Activated CD8-positive, alpha-beta memory T cell treated with anti-CD3 and anti-CD28 coated beads, Interleukin-2, amount 50 U/mL, for 24 hours (primary cell): ENCODE data around the gene DLG5.

Source experiments
- DNase-seq: peaks from one replicate; pipeline ENCODE4 v3.0.0-alpha.2; 2020; ENCODE audit errors: extremely low read depth

DLG5 gene

DNA sequence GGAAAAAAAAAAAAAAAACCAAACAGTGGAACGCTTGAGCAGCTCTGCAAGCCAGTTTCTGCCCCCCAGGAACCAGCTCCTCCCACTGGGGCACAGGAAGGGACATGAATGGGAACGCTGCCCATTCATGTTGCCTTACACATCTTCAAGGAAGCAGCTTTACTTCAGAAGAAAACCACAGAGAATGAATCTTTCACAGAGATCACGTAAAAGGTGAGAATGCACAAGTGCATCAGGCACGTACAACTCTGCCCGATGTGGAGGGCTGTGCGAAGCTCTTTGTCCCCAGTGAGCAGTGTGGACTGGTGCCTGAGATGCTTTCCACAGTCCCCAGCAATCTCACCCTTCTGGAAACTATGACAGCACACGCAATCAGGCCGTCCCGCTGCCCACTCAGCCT is 106.2 kb downstream of the DLG5 start:
- DNase-seq: no peak

DNA sequence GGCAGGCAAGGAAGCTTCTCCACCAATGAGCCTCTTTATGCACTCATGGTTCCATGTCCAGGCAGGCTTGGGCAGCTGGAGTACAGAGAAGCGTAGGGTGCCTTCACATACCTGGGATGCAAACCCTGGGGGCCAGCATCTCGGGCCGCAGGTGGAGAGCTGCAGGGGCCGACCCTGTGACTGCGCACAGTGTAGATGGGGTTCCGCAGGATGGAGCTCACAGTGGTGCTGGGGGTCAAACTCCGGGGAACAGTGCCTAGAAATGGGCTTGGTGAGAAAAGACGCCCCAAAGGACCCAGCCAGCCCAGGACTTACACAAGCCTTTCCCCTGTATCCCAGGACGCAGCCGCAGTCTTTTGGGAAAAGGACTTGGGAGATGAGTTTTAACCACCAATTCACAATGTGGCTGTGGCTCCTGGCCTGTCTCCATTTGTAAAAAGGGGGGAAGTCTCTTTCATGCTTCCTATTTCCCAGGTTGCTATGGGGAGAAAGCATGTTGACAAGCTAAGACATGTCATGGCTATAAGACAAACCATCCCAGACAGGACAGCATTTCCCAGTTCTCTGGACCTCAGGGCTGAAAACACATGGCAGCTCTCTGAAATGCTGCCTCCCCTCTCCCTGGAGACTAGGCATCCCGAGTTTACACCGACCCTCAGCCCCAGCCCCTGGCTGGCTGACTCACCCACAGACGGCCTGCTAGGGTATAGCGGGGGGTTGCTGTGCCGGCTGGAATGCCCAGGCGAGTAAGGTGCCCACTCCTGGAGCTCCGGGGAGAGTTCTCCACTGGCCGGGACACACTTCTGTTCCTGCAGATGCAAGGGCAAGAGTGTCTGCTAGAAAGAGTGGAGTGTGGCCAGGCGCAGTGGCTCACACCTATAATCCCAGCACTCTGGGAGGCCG is 107.1 kb downstream of the DLG5 start:
- no peak for DNase-seq

DNA sequence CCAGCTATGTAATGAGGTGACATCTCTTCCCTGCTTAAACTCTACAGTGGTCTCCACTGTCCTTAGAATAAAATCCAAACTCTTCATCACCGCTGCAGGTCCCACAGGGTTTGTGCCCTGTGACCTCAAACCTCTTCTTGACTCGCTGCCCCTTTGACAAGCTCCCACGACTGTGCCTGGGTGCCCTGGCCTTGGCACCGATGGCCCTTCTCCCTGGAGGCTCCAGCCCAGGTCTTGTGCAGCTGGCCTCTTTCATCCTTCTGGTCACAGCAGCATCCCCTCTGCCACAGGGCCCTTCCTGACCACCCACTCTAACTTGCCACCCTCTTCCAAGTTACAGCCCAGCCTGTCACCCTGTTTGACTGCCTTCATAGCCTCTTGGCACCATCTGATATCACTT is 108.2 kb downstream of the DLG5 start:
- DNase-seq: no peak

DNA sequence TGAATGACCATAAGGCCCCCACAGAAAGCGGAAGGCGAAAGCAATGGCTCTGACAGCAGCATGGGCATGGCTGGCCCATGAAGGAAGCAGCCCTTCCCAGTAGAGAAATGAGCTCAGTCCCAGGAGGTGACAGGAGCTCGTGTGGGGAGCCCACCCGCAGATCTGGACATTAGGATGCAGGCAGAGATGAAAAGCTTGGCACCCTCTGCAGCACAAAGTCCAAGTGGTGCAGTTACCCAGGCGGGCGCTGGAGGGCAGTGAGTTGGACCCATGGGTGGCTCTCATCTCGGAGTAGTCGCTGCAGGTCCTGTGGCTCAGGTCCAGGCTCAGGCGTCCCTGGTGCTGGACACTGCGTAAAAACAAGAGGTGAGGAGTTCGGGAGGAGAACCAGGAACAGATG is 109.0 kb downstream of the DLG5 start:
- DNase-seq: no peak

DNA sequence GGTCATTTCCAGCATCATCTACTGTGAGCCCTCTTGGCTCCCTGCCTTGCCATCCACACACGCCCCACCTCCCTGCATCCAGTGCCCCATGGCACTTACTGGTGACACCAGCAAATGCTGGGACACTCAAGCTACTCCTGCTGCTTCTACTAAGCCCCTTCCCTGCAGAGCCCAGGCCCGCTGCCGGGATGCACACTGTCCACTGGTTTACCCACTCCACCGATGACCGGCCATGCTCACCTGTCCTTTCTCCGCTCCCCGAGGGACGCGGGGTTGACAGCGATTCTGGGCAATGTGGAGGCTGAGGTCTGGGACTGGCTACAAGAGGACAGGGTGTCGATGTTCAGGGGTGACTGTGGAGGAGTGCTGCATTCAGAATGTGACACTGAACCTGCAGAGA is 110.2 kb downstream of the DLG5 start:
- DNase-seq: no peak

DNA sequence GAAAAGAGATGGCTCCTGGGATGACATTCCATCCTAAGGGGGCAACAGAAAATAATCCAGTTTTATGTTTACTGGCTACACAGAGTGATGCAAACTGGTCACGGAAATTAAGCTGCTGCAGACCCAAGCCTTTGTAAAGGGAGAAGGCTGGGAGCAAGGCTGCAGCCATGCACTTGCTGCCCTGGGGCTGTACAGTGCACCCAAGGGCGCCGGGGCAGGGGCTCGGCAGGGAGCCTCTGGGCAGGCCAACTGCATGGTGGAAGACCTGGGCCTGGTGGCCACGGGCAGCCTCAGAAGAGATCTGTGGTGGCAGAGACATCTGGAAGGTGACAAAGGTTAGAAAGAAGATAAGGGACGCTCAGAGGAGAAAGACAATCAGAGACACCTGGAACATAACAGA is 113.8 kb downstream of the DLG5 start:
- no peak for DNase-seq

DNA sequence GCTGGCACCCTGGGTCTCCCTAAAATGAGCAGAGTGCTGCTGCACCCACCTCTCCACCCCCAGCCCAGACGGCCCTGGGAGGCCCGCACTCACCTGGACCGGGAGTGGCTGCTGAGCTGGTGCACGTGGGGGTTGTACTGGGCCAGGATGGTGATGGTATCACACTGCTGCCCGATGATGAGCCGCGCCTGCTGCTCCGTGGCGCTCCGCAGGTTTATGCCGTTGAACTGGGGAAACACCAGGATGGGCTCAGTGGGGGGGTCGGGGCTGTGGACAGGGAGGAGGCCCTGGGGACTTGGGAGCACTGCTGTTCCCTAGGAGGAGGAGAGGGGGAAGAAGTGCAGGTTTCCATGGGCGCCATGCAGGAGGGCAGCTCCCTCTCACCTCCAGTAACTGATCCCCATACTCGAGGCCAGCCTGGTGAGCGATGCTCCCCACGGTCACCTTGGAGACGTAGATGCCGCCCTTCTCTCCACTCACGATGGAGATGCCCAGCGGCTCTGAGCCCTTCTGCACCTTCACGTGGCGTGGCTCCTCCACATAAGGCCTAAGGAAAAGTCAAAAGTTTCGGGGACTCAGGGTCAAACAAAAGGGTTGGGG is 114.6 kb downstream of the DLG5 start:
- no peak for DNase-seq

DNA sequence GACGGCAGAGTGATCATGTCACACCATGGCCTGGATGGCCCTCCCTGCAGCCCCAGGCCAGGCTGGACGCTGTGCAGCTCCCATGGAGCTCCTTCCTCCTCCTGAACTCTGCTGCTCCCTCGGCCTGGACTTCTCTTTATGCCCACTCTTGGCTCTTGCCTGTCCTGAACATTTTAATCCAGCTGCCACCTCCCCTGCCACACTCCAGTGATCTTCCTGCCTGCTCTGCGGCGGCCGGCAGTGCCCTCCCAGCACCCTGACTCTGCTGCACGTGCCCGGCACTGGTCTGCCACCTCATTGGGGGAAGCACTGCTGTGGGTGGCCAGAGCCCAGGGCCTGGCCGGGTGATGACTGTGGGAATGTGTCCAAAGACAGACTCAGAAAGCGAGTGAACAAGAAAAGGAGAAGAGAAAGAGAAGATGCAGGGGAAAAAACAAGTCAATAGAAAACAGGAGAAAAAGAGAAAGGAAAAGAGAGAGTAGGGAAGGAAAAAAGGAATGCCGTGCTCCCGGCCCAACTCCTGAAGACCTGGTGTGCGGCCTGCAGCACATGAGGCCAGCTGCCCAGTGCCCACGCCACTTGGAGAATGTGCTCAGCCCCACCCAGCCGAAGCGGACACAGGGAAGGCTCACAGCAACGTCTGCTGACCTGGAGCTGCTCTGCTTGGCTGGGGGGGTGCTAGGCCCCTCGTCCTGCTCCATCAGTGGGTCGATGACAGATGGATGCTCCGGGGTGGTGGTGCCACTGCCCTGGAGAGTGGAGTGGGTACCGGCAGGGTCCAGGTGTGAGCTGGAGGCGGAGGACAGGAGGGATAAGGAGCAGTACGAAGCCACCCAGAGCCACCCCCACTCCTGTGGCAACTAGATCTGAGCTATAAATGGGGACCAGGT is 115.9 kb downstream of the DLG5 start:
- no peak for DNase-seq

DNA sequence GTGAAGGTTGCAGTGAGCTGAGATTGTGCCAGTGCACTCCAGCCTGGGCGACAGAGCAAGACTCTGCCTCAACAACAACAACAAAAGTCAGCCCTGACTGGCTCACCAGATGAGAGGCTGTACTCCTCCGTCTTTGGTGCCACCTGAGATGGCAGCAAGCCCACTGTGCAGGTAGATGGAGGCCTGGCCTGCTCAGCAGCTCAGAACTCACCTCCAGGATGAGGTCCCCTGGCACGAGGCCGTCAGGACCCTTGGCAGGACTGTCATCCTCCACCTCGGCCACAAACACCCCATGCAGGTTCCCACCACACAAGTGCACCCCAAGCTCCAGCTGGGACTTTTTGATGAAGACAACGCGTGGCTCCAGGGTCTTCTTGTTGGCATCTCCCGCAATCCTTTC is 117.2 kb downstream of the DLG5 start:
- DNase-seq: no peak

DNA sequence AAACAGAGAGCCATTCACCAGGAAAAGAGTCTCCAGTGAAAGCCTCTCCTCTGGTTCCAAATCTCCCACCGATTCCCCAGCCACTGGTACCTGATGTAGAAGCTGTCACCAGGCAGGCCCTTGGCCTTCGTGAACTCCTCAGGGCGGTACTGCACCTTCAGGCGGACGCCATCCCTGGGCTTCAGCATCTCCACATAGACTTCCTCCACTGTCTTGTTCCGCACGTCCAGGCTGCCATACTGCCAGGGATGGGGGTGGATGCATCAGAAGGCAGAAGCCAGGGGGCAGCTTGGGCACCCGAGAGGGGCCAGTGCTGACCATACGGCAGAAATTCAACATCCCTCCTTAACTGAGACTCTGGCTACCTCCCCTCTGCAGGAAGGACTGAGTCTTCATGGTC is 118.8 kb downstream of the DLG5 start:
- no peak for DNase-seq

DNA sequence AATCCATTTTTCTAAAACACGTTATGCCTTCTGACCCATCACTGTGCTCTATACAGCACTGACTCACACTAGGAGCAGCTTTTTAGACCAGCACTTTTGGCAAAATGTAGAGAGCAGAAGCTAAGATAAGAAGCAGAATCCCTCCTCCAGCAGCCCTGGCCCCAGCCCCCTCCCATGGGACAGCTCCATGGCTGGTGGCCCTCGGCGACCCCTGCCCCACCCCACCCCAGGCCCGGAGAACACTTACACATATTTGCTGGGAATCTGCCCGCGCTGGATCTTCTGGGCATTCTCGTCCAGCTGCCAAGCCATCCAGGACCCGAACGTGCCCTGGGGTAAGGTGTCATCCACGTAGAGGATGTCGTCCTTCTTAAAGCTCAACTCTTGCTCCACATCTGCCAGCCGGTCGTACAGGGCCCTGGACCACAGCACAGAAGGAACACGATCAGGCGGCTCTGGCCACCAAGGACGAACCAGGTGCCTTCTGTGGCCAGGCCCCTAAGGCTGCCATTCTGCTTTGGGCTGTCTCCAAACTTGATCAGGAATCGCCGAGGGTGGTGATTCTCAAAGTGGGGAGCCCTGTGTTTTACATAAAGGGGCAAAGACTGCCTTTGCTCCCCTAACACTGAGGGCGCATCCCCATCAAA is 119.9 kb downstream of the DLG5 start:
- no peak for DNase-seq

DNA sequence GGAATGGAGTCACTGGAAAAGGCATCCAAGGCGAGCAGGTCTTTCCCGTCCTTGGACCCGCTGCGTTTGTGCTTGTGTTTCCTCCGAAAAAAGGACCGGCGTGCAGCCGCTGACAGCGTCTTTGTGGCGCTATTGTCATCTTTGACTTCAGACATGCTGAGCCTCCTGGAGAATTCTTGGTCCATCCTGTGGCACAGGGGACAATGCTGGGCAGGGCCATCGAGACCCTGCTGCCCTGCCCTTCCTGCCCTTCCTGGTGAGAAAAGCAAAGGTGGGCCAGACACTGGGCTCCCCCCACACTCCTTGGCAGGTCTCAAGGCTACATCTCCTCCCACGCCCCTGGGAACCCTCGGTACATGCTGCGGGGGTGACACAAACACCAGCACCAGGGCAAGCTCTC is 120.9 kb downstream of the DLG5 start:
- no peak for DNase-seq

DNA sequence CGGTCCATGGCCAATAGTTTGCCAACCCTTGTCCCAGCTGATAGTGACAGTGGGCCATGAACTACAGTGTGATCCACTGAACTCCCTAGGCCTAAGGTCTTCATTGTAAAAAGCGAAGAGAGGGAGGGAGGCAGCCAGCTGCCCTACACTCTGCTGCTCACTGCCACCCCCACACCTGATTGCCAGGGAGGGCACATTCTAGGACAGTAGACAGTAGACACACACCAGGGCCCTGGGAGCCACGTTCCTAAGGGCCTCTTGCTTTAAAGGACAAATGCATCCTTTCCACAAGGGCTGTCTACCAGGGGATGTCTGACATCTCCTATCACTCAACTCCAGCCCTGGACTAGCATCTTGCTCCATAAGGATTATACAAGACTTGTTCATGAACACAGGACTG is 122.2 kb downstream of the DLG5 start:
- no peak for DNase-seq

DNA sequence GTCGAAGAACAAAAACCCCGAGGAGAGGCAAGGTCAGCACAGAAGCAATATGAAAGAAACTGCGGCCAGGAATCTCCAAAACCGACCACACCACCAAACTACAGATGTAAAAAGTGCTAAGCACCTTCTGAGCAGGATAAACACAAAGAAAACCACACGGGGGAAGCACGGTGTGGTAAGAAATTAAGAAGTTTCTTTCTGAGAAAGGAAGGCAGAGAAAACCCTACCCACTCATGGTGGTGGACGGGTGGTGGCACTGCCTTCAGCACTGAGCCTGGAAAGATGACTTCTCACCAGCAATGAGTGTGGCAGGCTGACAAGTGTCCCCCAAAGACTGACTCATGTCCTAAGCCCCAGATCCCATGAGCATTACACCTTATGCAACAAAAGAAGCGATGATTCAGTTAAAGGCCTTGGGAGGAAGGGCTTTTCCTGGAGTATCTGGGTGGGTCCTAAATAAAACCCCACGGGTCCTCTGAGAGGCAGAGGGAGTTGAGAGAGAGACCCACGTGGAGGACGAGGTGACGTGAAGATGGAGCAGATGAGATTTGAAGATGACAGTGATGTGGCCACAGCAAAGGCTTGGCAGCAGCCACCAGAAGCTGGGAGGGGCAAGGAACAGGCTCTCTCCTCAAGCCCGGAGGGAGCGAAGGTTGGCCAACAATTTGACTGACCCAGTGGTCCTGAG is 124.9 kb downstream of the DLG5 start:
- peak; percentile 5 for DNase-seq

DNA sequence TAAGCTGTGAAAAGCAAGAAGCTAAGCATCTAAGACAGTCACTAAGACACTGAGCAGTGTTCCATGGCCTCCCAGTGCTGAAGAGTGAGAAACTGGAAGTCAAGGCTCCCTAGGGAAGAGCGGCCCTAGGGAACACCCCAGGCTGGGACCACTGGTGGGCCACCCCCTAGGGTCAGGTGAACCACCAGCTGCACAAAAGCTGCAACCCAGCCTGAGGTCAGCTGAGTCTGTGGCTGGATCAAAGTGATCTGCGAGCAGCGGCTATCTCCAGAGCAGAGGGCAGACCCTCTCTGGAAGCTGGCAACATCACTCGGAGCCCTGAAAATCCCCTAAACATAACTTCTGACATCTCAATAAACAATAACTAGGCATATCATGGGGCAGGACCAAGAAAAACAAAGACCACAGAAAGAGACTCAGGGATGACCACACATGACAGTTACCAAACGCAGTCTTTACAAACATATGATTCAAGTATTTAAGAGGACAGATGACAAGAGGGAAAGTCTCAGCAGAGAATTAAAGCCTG is 125.8 kb downstream of the DLG5 start:
- DNase-seq: no peak

DNA sequence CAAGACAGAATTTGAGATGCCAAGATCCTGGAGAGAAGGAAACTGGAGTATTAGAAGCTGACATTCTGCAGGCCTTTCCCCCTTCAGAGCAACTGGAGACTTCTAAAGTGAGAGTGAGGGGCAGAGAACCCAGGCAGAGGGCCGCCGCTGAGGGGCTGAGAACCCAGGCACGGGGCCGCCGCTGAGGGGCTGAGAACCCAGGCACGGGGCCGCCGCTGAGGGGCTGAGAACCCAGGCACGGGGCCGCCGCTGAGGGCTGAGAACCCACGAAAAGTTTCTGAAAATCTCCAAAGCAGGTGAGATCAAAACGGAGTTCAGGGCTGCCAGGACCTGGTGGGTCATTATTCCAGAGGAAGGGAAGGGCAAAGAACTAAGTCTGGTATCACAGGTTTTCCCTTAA is 126.2 kb downstream of the DLG5 start:
- no peak for DNase-seq

DNA sequence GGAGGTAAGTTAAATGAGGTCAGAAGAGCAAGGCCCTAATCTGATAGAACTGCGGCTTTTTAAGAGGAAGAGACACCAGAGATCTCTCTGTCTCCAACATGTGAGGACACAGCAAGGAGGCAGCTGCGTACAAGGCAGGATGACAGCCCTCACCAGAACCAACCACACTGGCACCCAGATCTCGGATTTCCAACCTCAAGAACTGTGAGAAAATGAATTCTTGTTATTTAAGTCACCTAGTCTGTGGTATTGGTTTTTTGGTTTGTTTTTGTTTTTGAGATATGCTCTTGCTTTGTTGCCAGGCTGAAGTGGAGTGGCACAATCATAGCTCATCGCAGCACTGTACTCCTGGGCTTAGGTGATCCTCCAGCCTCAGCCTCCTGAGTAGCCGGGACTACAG is 127.2 kb downstream of the DLG5 start:
- no peak for DNase-seq

DNA sequence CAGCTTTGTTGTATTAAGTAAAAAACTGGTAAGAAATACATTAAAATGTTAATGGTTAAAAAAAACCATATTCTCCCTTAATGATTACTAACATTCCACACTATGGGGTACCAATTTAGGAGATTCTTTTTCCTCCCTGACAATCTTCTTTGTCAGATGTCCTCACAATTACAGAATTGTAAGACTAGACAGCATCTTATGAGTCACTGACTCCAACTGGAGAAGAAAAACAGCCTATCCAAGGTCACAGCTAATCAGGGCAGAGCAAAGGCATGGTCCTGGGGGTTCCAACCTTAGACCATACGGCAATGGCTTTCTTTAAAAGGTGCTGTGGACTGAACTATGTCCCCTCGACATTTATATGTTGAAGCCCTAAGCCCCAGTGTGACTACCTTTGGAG is 127.6 kb downstream of the DLG5 start:
- no peak for DNase-seq

DNA sequence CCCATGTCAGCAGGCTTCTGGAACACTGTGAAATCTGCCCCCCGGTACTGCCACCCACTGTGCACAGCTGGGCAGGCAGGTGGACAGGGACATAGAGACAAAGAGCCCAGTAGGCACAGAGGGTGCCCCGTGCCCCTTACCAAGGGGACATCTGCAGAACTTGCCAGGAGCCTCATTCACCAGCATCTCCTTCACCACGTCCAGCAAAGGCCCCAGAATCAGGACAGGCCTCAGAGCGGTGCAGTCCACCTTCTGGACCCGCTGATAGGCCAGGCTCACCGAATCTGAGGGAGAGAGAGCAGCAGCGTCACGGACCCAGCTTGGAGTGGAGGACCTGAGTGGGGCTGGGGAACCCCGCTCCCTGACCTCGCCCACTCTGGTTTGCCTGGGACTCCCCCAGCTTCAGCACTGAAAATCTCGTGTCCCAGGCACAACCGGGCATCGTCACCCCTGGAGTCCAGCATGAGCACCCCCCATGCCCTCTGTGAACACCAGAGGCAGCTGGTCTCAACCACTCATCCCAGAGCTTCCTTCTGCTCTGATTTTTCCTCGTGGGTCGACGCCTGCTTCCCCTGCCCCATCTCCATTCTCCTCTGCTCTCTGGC is 130.1 kb downstream of the DLG5 start:
- no peak for DNase-seq

DNA sequence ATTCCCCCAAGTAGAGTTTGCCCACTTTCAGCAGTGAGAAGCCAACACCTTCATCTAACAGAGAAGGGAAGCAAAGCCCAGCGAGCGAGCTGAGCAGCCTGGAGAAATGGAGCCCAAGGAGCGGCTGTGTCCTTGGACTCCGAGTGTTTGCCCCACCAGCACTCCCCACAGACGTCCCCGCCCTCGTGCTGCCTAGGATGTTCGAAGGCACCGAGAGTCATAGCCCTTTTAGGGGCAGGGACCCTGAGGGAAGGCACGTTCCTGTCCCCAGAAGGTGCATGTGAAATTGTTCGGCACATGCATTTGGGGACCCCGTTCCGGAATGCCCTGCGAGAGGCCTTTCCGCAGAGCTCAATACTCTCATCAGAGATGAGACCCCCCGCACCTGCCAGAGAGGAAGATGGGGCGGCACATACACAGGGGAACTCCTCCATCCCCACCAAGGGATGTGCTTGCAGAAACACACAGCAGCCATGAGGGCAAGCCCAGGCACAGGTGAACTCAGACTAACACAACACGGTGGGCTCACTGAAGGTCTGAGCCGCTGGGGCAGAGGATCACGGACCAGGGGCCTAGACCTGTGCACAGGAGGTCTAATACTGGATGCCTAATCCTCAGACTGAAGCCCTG is 131.0 kb downstream of the DLG5 start:
- no peak for DNase-seq
